ENCODE measurements around the gene TFR2. TPM values are rescaled to one million over a fixed set of nuclear protein-coding genes. Genes with fewer than 3 reads are reported as not detected.

Gene TFR2
- total and polyA plus RNA-seq, 2 experiments from 2014 or later, result 3.7 to 4.2 TPM

- TF ChIP-seq, protein P1, sequence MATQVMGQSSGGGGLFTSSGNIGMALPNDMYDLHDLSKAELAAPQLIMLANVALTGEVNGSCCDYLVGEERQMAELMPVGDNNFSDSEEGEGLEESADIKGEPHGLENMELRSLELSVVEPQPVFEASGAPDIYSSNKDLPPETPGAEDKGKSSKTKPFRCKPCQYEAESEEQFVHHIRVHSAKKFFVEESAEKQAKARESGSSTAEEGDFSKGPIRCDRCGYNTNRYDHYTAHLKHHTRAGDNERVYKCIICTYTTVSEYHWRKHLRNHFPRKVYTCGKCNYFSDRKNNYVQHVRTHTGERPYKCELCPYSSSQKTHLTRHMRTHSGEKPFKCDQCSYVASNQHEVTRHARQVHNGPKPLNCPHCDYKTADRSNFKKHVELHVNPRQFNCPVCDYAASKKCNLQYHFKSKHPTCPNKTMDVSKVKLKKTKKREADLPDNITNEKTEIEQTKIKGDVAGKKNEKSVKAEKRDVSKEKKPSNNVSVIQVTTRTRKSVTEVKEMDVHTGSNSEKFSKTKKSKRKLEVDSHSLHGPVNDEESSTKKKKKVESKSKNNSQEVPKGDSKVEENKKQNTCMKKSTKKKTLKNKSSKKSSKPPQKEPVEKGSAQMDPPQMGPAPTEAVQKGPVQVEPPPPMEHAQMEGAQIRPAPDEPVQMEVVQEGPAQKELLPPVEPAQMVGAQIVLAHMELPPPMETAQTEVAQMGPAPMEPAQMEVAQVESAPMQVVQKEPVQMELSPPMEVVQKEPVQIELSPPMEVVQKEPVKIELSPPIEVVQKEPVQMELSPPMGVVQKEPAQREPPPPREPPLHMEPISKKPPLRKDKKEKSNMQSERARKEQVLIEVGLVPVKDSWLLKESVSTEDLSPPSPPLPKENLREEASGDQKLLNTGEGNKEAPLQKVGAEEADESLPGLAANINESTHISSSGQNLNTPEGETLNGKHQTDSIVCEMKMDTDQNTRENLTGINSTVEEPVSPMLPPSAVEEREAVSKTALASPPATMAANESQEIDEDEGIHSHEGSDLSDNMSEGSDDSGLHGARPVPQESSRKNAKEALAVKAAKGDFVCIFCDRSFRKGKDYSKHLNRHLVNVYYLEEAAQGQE (IDR thresholded peaks at IDR 0.05; ENCODE audit: unreplicated experiment), result no peak
- TF ChIP-seq, protein P2, sequence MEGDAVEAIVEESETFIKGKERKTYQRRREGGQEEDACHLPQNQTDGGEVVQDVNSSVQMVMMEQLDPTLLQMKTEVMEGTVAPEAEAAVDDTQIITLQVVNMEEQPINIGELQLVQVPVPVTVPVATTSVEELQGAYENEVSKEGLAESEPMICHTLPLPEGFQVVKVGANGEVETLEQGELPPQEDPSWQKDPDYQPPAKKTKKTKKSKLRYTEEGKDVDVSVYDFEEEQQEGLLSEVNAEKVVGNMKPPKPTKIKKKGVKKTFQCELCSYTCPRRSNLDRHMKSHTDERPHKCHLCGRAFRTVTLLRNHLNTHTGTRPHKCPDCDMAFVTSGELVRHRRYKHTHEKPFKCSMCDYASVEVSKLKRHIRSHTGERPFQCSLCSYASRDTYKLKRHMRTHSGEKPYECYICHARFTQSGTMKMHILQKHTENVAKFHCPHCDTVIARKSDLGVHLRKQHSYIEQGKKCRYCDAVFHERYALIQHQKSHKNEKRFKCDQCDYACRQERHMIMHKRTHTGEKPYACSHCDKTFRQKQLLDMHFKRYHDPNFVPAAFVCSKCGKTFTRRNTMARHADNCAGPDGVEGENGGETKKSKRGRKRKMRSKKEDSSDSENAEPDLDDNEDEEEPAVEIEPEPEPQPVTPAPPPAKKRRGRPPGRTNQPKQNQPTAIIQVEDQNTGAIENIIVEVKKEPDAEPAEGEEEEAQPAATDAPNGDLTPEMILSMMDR (conservative IDR thresholded peaks at IDR 0.05; ENCODE audit: low read depth in 2 of 2), result no peak
- no peak for TF ChIP-seq CREB1 (CRISPR knock-in tag; IDR thresholded peaks at IDR 0.05; ENCODE audit: low read depth)
Measured at GRCh38 chr7:100575746-100576383, 65.5 kb downstream of the TFR2 start (continued).

DNA sequence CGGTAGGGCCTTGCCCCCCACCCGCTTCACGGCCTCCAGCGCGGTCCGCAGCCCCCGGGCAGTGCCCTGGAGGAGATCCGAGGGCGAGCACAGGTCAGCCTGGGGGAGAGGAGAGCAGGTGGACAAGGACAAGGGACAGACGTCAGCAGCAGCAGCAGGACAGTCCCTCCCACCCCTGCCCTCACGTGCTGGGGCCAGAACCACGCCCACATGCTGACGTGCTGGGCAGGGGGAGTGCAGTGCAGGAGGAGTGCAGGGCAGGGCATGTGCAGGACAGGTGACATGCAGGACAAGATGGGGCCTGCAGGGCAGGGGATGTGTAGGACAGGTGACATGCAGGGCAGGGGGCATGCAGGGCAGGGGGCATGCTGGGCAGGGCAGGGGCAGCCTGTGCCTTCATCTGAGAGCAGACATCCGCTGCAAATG is 66.1 kb downstream of the TFR2 start:
- ATAC-seq (no peak), DNase-seq (ENCODE audit: low spot score) (no peak)
- Histone ChIP-seq H3K36me3 (ENCODE audit: insufficient read depth) (peaks cover 5% of the 10 kb centered on the region; the same call in 1 of the 2 replicates), H3F3A (replicated peaks; ENCODE audit: low read depth) (peaks cover 6% of the 10 kb centered on the region; the same call in 1 of the 2 replicates), H3K4me2 (no peak overlapping the region), H4K20me1 (replicated peaks; ENCODE audit: insufficient read depth) (no peaks in the 10 kb centered on the region), H3K27ac (ENCODE audit: low read depth) (no peak overlapping the region), H3K27me3 (ENCODE audit: insufficient read depth) (peaks cover 7% of the 10 kb centered on the region; the same call in 1 of the 2 replicates), H3K9me2 (ENCODE audit: insufficient read depth) (no peaks in the 10 kb centered on the region), H2AFZ (no peak overlapping the region), H3K79me2 (replicated peaks; ENCODE audit: insufficient read depth) (no peaks in the 10 kb centered on the region), H3K4me3 (no peak overlapping the region), H3K4me1 (ENCODE audit: insufficient read depth) (peaks cover 23% of the 10 kb centered on the region)
- H3K4me1 Mint-ChIP-seq, result peaks cover 18% of the 10 kb centered on the region
- no peaks in the 10 kb centered on the region for H3K9me3 Mint-ChIP-seq
- H3K4me3 Mint-ChIP-seq, result no peak overlapping the region
- H3K27me3 Mint-ChIP-seq (ENCODE audit: insufficient read depth, low read depth, poor library complexity), result peaks cover 24% of the 10 kb centered on the region
- H3K36me3 Mint-ChIP-seq (ENCODE audit: low read depth), result peaks cover 12% of the 10 kb centered on the region
- H3K27ac Mint-ChIP-seq, result no peak overlapping the region
- no peak for TF ChIP-seq JUNB (IDR thresholded peaks at IDR 0.05; ENCODE audit: unreplicated experiment)
- TF ChIP-seq, protein P2 (conservative IDR thresholded peaks at IDR 0.05; ENCODE audit: low read depth in 2 of 2), result no peak
- no peak for TF ChIP-seq POLR2AphosphoS5 (IDR thresholded peaks at IDR 0.05; ENCODE audit: low read depth)
- no peak for TF ChIP-seq CREB1 (CRISPR knock-in tag; IDR thresholded peaks at IDR 0.05; ENCODE audit: low read depth)
- TF ChIP-seq ETS1 (IDR thresholded peaks at IDR 0.05), result no peak
- TF ChIP-seq ZNF331 (CRISPR knock-in tag; IDR thresholded peaks at IDR 0.05; ENCODE audit: low read depth), result no peak
- TF ChIP-seq, protein P3, sequence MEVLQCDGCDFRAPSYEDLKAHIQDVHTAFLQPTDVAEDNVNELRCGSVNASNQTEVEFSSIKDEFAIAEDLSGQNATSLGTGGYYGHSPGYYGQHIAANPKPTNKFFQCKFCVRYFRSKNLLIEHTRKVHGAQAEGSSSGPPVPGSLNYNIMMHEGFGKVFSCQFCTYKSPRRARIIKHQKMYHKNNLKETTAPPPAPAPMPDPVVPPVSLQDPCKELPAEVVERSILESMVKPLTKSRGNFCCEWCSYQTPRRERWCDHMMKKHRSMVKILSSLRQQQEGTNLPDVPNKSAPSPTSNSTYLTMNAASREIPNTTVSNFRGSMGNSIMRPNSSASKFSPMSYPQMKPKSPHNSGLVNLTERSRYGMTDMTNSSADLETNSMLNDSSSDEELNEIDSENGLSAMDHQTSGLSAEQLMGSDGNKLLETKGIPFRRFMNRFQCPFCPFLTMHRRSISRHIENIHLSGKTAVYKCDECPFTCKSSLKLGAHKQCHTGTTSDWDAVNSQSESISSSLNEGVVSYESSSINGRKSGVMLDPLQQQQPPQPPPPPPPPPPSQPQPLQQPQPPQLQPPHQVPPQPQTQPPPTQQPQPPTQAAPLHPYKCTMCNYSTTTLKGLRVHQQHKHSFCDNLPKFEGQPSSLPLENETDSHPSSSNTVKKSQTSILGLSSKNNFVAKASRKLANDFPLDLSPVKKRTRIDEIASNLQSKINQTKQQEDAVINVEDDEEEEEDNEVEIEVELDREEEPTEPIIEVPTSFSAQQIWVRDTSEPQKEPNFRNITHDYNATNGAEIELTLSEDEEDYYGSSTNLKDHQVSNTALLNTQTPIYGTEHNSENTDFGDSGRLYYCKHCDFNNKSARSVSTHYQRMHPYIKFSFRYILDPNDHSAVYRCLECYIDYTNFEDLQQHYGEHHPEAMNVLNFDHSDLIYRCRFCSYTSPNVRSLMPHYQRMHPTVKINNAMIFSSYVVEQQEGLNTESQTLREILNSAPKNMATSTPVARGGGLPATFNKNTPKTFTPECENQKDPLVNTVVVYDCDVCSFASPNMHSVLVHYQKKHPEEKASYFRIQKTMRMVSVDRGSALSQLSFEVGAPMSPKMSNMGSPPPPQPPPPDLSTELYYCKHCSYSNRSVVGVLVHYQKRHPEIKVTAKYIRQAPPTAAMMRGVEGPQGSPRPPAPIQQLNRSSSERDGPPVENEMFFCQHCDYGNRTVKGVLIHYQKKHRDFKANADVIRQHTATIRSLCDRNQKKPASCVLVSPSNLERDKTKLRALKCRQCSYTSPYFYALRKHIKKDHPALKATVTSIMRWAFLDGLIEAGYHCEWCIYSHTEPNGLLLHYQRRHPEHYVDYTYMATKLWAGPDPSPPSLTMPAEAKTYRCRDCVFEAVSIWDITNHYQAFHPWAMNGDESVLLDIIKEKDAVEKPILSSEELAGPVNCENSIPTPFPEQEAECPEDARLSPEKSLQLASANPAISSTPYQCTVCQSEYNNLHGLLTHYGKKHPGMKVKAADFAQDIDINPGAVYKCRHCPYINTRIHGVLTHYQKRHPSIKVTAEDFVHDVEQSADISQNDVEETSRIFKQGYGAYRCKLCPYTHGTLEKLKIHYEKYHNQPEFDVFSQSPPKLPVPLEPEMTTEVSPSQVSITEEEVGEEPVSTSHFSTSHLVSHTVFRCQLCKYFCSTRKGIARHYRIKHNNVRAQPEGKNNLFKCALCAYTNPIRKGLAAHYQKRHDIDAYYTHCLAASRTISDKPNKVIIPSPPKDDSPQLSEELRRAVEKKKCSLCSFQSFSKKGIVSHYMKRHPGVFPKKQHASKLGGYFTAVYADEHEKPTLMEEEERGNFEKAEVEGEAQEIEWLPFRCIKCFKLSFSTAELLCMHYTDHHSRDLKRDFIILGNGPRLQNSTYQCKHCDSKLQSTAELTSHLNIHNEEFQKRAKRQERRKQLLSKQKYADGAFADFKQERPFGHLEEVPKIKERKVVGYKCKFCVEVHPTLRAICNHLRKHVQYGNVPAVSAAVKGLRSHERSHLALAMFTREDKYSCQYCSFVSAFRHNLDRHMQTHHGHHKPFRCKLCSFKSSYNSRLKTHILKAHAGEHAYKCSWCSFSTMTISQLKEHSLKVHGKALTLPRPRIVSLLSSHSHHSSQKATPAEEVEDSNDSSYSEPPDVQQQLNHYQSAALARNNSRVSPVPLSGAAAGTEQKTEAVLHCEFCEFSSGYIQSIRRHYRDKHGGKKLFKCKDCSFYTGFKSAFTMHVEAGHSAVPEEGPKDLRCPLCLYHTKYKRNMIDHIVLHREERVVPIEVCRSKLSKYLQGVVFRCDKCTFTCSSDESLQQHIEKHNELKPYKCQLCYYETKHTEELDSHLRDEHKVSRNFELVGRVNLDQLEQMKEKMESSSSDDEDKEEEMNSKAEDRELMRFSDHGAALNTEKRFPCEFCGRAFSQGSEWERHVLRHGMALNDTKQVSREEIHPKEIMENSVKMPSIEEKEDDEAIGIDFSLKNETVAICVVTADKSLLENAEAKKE (CRISPR knock-in tag; IDR thresholded peaks at IDR 0.05), result no peak

All from GM23338 (cell line).